ENCODE results near the gene PRAC2.

DNA sequence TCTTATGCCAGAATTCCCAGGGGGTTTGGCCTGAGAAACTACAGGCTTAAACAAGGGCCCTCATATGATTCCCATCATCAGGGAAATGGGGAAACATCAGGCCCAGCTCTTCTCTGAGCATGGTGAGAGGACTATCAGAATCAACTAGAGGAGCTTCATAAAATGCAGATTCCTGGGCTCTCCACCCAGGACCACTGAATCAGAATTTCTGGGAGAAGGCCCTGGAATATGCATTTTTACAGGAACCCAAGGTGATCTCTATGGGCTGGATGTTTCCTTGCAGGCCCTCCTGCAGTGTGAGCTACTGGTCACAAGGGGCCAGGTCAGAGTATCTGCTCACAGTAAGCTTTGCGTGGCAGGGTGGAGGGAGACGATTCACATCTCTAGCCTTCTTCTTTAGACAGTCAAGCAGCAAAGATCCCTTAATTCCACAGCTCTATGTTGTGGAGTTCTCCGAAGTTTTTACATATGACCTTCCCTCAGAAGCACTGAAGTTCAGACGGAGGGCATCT lies 44.3 kb downstream of the PRAC2 start:
- TF ChIP-seq POLR2AphosphoS5 (IDR thresholded peaks at IDR 0.05; ENCODE audit: low read depth, low read length) (no peak), POLR2A (IDR thresholded peaks at IDR 0.05; ENCODE audit: low read depth, low read length) (no peak), TAF1 (IDR thresholded peaks at IDR 0.05; ENCODE audit: low read depth, low read length) (no peak)

All from GM12891 (cell line).